ENCODE results near the gene ASB18. TPM values are rescaled to one million over a fixed set of nuclear protein-coding genes. Genes with fewer than 3 reads are reported as not detected.
"Not testable (repeated sequence)": the region's sequence is repeated elsewhere in the genome, so short reads cannot be mapped to it uniquely, and the experiment has no call there.

Gene ASB18
- total and polyA plus RNA-seq, 5 donors = 1.1 to 5.3 (median 2.5) TPM

GRCh38 chr2:236284208-236284607, 20.0 kb upstream of the ASB18 start:
- Histone ChIP-seq H3K9me3 (ENCODE audit: control insufficient read depth, low read length) (no peaks in the 10 kb centered on the region), H3K4me3 (ENCODE audit: low read length) (no peak overlapping the region), H3K4me1 (ENCODE audit: control insufficient read depth, insufficient read depth, low read length) (no peaks in the 10 kb centered on the region), H3K27me3 (ENCODE audit: control insufficient read depth, insufficient read depth) (no peaks in the 10 kb centered on the region), H3K27ac (ENCODE audit: low read length) (no peak overlapping the region)
- no peak for DNase-seq
- no peak for ATAC-seq
- 42% methylated on average over 1 of the region's 1 CpG for WGBS
- intact Hi-C loops (cut with DNase I) = no loop called here

- Histone ChIP-seq H3K27ac (ENCODE audit: low read length) (no peak overlapping the region), H3K4me1 (ENCODE audit: control insufficient read depth, insufficient read depth, low read length) (no peaks in the 10 kb centered on the region), H3K27me3 (ENCODE audit: control insufficient read depth, insufficient read depth) (no peaks in the 10 kb centered on the region), H3K9me3 (ENCODE audit: control insufficient read depth, low read length) (no peaks in the 10 kb centered on the region), H3K4me3 (ENCODE audit: low read length) (no peak overlapping the region)
- intact Hi-C loops (cut with DNase I) = no loop called here
- DNase-seq = no peak
- WGBS = 73% methylated on average over 1 of the region's 1 CpG
- no peak for ATAC-seq
These were observed 18.2 kb upstream of the ASB18 start for GRCh38 chr2:236282406-236282805.

- no peak overlapping the region for H3K4me3 ChIP-seq (ENCODE audit: low read length)
- no peak overlapping the region for H3K27ac ChIP-seq (ENCODE audit: low read length)
- no peaks in the 10 kb centered on the region for H3K4me1 ChIP-seq (ENCODE audit: control insufficient read depth, insufficient read depth, low read length)
- H3K9me3 ChIP-seq (ENCODE audit: control insufficient read depth, low read length) = no peaks in the 10 kb centered on the region
- DNase-seq (no peak), ATAC-seq (no peak)
- 84% methylated on average over 3 of the region's 3 CpGs for WGBS
- intact Hi-C loops (cut with DNase I) = no loop called here
- H3K27me3 ChIP-seq (ENCODE audit: control insufficient read depth, insufficient read depth) = no peaks in the 10 kb centered on the region
These were observed 17.2 kb upstream of the ASB18 start for GRCh38 chr2:236281423-236281822.

- ATAC-seq = no peak
- DNase-seq = no peak
- H3K27ac ChIP-seq (ENCODE audit: low read length) = no peak overlapping the region
- no peaks in the 10 kb centered on the region for H3K27me3 ChIP-seq (ENCODE audit: control insufficient read depth, insufficient read depth)
- intact Hi-C loops (cut with DNase I) = no loop called here
- H3K9me3 ChIP-seq (ENCODE audit: control insufficient read depth, low read length) = no peaks in the 10 kb centered on the region
- 85% methylated on average over 3 of the region's 3 CpGs for WGBS
- no peaks in the 10 kb centered on the region for H3K4me1 ChIP-seq (ENCODE audit: control insufficient read depth, insufficient read depth, low read length)
- H3K4me3 ChIP-seq (ENCODE audit: low read length) = no peak overlapping the region
These were observed 8.9 kb upstream of the ASB18 start for GRCh38 chr2:236273126-236273525.

GRCh38 chr2:236271851-236272250, 7.6 kb upstream of the ASB18 start:
- intact Hi-C loops (cut with DNase I) = no loop called here
- H3K4me1 ChIP-seq (ENCODE audit: control insufficient read depth, insufficient read depth, low read length) = no peaks in the 10 kb centered on the region
- H3K27ac ChIP-seq (ENCODE audit: low read length) = no peak overlapping the region
- 88% methylated on average over 5 of the region's 5 CpGs for WGBS
- DNase-seq (no peak), ATAC-seq (no peak)
- no peak overlapping the region for H3K4me3 ChIP-seq (ENCODE audit: low read length)
- no peaks in the 10 kb centered on the region for H3K27me3 ChIP-seq (ENCODE audit: control insufficient read depth, insufficient read depth)
- no peaks in the 10 kb centered on the region for H3K9me3 ChIP-seq (ENCODE audit: control insufficient read depth, low read length)

GRCh38 chr2:236269876-236270275, 5.7 kb upstream of the ASB18 start:
- H3K4me3 ChIP-seq (ENCODE audit: low read length); H3K4me1 ChIP-seq (ENCODE audit: control insufficient read depth, insufficient read depth, low read length); intact Hi-C loops (cut with DNase I); DNase-seq; H3K9me3 ChIP-seq (ENCODE audit: control insufficient read depth, low read length); H3K27ac ChIP-seq (ENCODE audit: low read length); ATAC-seq; H3K27me3 ChIP-seq (ENCODE audit: control insufficient read depth, insufficient read depth): not testable (repeated sequence)

- Histone ChIP-seq H3K4me1 (ENCODE audit: control insufficient read depth, insufficient read depth, low read length) (no peaks in the 10 kb centered on the region), H3K27ac (ENCODE audit: low read length) (no peak overlapping the region), H3K9me3 (ENCODE audit: control insufficient read depth, low read length) (no peaks in the 10 kb centered on the region), H3K4me3 (ENCODE audit: low read length) (no peak overlapping the region), H3K27me3 (ENCODE audit: control insufficient read depth, insufficient read depth) (no peaks in the 10 kb centered on the region)
- DNase-seq = no peak
- intact Hi-C loops (cut with DNase I) = no loop called here
- peak; percentile 10 to 29 for ATAC-seq
These were observed 1.5 kb upstream of the ASB18 start for GRCh38 chr2:236265675-236266074.

- intact Hi-C loops (cut with DNase I) = no loop called here
These were observed 2.0 kb downstream of the ASB18 start for GRCh38 chr2:236262238-236262637.

GRCh38 chr2:236261452-236261851, 2.8 kb downstream of the ASB18 start:
- ATAC-seq = peak in 1 of 2 donors; percentile 39
- H3K4me3 ChIP-seq (ENCODE audit: low read length) = no peak overlapping the region
- WGBS = 34% methylated on average over 7 of the region's 7 CpGs

More at GRCh38 chr2:236262238-236262637, 2.0 kb downstream of the ASB18 start:
- H3K4me1 ChIP-seq (ENCODE audit: control insufficient read depth, insufficient read depth, low read length) = no peaks in the 10 kb centered on the region
- DNase-seq (peak in 2 of 3 donors; percentile 60 to 63), ATAC-seq (peak in 1 of 2 donors; percentile 24)
- 76% methylated on average over 7 of the region's 7 CpGs for WGBS
- no peaks in the 10 kb centered on the region for H3K27me3 ChIP-seq (ENCODE audit: control insufficient read depth, insufficient read depth)
- no peaks in the 10 kb centered on the region for H3K9me3 ChIP-seq (ENCODE audit: control insufficient read depth, low read length)
- H3K27ac ChIP-seq (ENCODE audit: low read length) = peak overlapping the region; percentile 34
- no peak overlapping the region for H3K4me3 ChIP-seq (ENCODE audit: low read length)

GRCh38 chr2:236259371-236259770, 4.8 kb downstream of the ASB18 start:
- Histone ChIP-seq H3K9me3 (ENCODE audit: control insufficient read depth, low read length) (no peaks in the 10 kb centered on the region), H3K4me3 (ENCODE audit: low read length) (no peak overlapping the region), H3K27me3 (ENCODE audit: control insufficient read depth, insufficient read depth) (no peaks in the 10 kb centered on the region), H3K4me1 (ENCODE audit: control insufficient read depth, insufficient read depth, low read length) (no peaks in the 10 kb centered on the region), H3K27ac (ENCODE audit: low read length) (no peak overlapping the region)
- intact Hi-C loops (cut with DNase I) = no loop called here
- ATAC-seq = no peak
- DNase-seq = no peak
- 79% methylated on average over 6 of the region's 6 CpGs for WGBS

More at GRCh38 chr2:236261452-236261851, 2.8 kb downstream of the ASB18 start:
- no peak for DNase-seq
- intact Hi-C loops (cut with DNase I) = no loop called here
- Histone ChIP-seq H3K4me1 (ENCODE audit: control insufficient read depth, insufficient read depth, low read length) (no peaks in the 10 kb centered on the region), H3K9me3 (ENCODE audit: control insufficient read depth, low read length) (no peaks in the 10 kb centered on the region), H3K27me3 (ENCODE audit: control insufficient read depth, insufficient read depth) (no peaks in the 10 kb centered on the region), H3K27ac (ENCODE audit: low read length) (no peak overlapping the region)

GRCh38 chr2:236257575-236257974, 6.6 kb downstream of the ASB18 start:
- no peak overlapping the region for H3K27ac ChIP-seq (ENCODE audit: low read length)
- no peaks in the 10 kb centered on the region for H3K27me3 ChIP-seq (ENCODE audit: control insufficient read depth, insufficient read depth)
- H3K4me1 ChIP-seq (ENCODE audit: control insufficient read depth, insufficient read depth, low read length) = no peaks in the 10 kb centered on the region
- ATAC-seq = no peak
- no peaks in the 10 kb centered on the region for H3K9me3 ChIP-seq (ENCODE audit: control insufficient read depth, low read length)
- no peak overlapping the region for H3K4me3 ChIP-seq (ENCODE audit: low read length)
- DNase-seq = no peak
- WGBS = 83% methylated on average over 6 of the region's 6 CpGs
- intact Hi-C loops (cut with DNase I) = no loop called here

- intact Hi-C loops (cut with DNase I) = no loop called here
- H3K27ac ChIP-seq (ENCODE audit: low read length) = no peak overlapping the region
- H3K4me3 ChIP-seq (ENCODE audit: low read length) = no peak overlapping the region
- WGBS = 79% methylated on average over 8 of the region's 8 CpGs
- no peaks in the 10 kb centered on the region for H3K4me1 ChIP-seq (ENCODE audit: control insufficient read depth, insufficient read depth, low read length)
- DNase-seq (no peak), ATAC-seq (no peak)
- H3K9me3 ChIP-seq (ENCODE audit: control insufficient read depth, low read length) = no peaks in the 10 kb centered on the region
- no peaks in the 10 kb centered on the region for H3K27me3 ChIP-seq (ENCODE audit: control insufficient read depth, insufficient read depth)
These were observed 7.1 kb downstream of the ASB18 start for GRCh38 chr2:236257136-236257535.

All from right cardiac atrium (tissue), 5 donors.